Hepatocyte (in vitro differentiated cells): Measurements from ENCODE around the gene SNRPD2. TPM values are rescaled to one million over a fixed set of nuclear protein-coding genes. Genes with fewer than 3 reads are reported as not detected.

Experiments used
- DNase-seq: peaks from one replicate; pipeline ENCODE4 v3.0.0-alpha.2; 2016; ENCODE audit warnings: low spot score
- H2AFZ ChIP-seq: fragments of 200-600 bp; sonication (generic); 2 replicates; pipeline ENCODE4 v1.6.0; 2016; ENCODE audit warnings: antibody characterized with exemption, mild to moderate bottlenecking
- H3K27ac ChIP-seq: fragments of 200-600 bp; sonication (generic); 2 replicates; pipeline ENCODE4 v1.5.1; 2016; ENCODE audit warnings: mild to moderate bottlenecking
- H3K27me3 ChIP-seq: fragments of 200-600 bp; sonication (generic); 2 replicates; pipeline ENCODE4 v1.6.1; 2016
- H3K36me3 ChIP-seq: fragments of 200-600 bp; sonication (generic); replicated peaks from 2 replicates; pipeline ENCODE4 v1.5.1; 2016; ENCODE audit warnings: low read depth; ENCODE audit not compliant: insufficient read depth
- H3K4me1 ChIP-seq: fragments of 200-600 bp; sonication (generic); 2 replicates; pipeline ENCODE4 v1.5.1; 2016; ENCODE audit warnings: mild to moderate bottlenecking, moderate library complexity; ENCODE audit not compliant: insufficient read depth
- H3K4me2 ChIP-seq: fragments of 200-600 bp; sonication (generic); 2 replicates; pipeline ENCODE4 v1.6.0; 2016
- H3K4me3 ChIP-seq: fragments of 200-600 bp; sonication (generic); 2 replicates; pipeline ENCODE4 v1.5.1; 2016; ENCODE audit warnings: mild to moderate bottlenecking
- H3K79me2 ChIP-seq: fragments of 200-600 bp; sonication (generic); 2 replicates; pipeline ENCODE4 v1.6.0; 2017; ENCODE audit warnings: mild to moderate bottlenecking
- H3K9me2 ChIP-seq: fragments of 200-600 bp; sonication (generic); replicated peaks from 2 replicates; pipeline ENCODE4 v1.6.0; 2017; ENCODE audit warnings: mild to moderate bottlenecking; ENCODE audit not compliant: insufficient read depth
- H3K9me3 ChIP-seq: fragments of 200-600 bp; sonication (generic); 2 replicates; pipeline ENCODE4 v1.5.1; 2016; ENCODE audit warnings: low read depth, mild to moderate bottlenecking
- H4K20me1 ChIP-seq: fragments of 200-600 bp; sonication (generic); 2 replicates; pipeline ENCODE4 v1.6.0; 2016; ENCODE audit warnings: mild to moderate bottlenecking; ENCODE audit not compliant: insufficient read depth, poor library complexity, severe bottlenecking
- EZH2 ChIP-seq: fragments of 200-600 bp; sonication (generic); IDR thresholded peaks from 2 replicates; pipeline ENCODE4 v1.6.1; 2016; ENCODE audit warnings: antibody characterized with exemption, mild to moderate bottlenecking, borderline replicate concordance
- EZH2phosphoT487 ChIP-seq: fragments of 200-600 bp; sonication (generic); IDR thresholded peaks from one replicate; pipeline ENCODE4 v1.6.1; 2018; ENCODE audit warnings: antibody characterized with exemption, mild to moderate bottlenecking, low read depth, moderate library complexity; ENCODE audit not compliant: unreplicated experiment, severe bottlenecking
- WGBS: methylation state at CpG from one replicate; pipeline ENCODE4 v1.1.6; 2016; ENCODE audit warnings: low lambda C conversion rate; ENCODE audit errors: missing lambda C conversion rate; 5-methylcytosine and 5-hydroxymethylcytosine counted together
- polyA plus RNA-seq: library from polyadenylated mRNA; unstranded; fragments of >200 nt; fragmentation: Nextera tagmentation; extraction: Ambion mirVana; gene quantifications from 2 replicates; pipeline ENCODE4 v1.2.1, GENCODE V29; 2016
- total RNA-seq: library from RNA; depleted of rRNA; stranded (reverse); fragments of >200 nt; gene quantifications from 2 replicates; pipeline ENCODE4 v1.2.3, GENCODE V29; 2014
- TF ChIP-seq, protein P1 (sequence below): fragments of 200-600 bp; sonication (generic); IDR thresholded peaks from 2 replicates; pipeline ENCODE4 v1.5.1; 2016; ENCODE audit warnings: antibody characterized with exemption, mild to moderate bottlenecking; ENCODE audit not compliant: poor library complexity

SNRPD2 gene
- total and polyA plus RNA-seq, 2 experiments from 2014 or later, result 149 to 478 TPM

DNA sequence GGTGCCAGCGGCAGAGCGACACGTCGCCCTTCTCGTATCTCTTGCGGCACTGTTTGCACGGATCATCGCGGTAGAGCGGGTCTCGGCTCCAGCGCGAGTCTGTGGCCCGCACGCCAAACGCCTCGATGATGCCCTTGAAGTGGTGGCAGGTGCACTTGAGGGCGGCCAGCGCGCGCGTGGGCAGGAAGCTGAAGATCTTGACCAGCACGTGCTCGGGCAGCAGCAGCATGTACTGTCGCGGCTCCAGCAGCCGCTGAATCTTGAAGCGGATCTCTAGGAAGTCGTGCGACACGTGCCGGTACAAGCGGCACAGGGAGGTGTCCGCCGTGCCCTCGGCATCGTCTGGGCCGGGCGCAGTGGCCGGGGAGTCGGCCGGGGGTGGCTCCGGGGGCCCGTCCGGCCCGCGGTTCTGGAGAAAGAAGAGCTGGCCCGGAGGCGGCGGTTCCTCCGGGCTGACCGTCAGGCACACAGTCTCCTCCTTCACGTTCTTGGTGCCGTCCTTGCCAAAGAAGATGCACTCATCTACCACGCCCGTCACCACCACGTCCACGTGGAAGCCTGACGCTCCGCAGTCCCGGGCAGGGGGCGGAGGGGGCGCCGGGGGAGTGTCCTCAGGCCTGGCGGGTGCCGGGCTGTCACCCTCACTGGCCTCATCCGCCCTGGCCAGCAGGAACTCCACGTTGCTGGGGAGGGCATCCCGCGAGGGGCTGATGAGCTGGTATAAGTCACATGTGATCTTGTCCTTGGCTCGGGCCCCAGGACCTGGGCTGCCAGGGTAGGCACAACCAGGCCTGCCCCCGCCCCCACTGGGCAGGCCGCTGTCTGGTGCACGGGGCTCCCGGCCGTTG, 20.3 kb upstream of the SNRPD2 start:
- H3K79me2 ChIP-seq, result peaks cover 51% of the 10 kb centered on the region

GRCh38 chr19:45710356-45711130, 18.8 kb upstream of the SNRPD2 start:
- H3K4me1 ChIP-seq, result no peaks in the 10 kb centered on the region
- WGBS, result 88% methylated on average over 10 of the region's 10 CpGs
- no peak overlapping the region for H3K27ac ChIP-seq
- H3K36me3 ChIP-seq, result no peaks in the 10 kb centered on the region
- H3K27me3 ChIP-seq, result no peaks in the 10 kb centered on the region
- peaks cover 40% of the 10 kb centered on the region for H3K79me2 ChIP-seq
- H4K20me1 ChIP-seq, result no peaks in the 10 kb centered on the region
- DNase-seq, result no peak
- H3K9me3 ChIP-seq, result no peaks in the 10 kb centered on the region
- H2AFZ ChIP-seq, result no peak overlapping the region
- H3K4me3 ChIP-seq, result no peak overlapping the region
- H3K9me2 ChIP-seq, result no peaks in the 10 kb centered on the region
- TF ChIP-seq EZH2 (no peak), EZH2phosphoT487 (no peak)
- TF ChIP-seq, protein P1, sequence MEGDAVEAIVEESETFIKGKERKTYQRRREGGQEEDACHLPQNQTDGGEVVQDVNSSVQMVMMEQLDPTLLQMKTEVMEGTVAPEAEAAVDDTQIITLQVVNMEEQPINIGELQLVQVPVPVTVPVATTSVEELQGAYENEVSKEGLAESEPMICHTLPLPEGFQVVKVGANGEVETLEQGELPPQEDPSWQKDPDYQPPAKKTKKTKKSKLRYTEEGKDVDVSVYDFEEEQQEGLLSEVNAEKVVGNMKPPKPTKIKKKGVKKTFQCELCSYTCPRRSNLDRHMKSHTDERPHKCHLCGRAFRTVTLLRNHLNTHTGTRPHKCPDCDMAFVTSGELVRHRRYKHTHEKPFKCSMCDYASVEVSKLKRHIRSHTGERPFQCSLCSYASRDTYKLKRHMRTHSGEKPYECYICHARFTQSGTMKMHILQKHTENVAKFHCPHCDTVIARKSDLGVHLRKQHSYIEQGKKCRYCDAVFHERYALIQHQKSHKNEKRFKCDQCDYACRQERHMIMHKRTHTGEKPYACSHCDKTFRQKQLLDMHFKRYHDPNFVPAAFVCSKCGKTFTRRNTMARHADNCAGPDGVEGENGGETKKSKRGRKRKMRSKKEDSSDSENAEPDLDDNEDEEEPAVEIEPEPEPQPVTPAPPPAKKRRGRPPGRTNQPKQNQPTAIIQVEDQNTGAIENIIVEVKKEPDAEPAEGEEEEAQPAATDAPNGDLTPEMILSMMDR, result no peak
- H3K4me2 ChIP-seq, result no peak overlapping the region

More for the DNA sequence above, 20.3 kb upstream of the SNRPD2 start:
- H2AFZ ChIP-seq, result no peak overlapping the region
- no peaks in the 10 kb centered on the region for H3K27me3 ChIP-seq
- no peak for DNase-seq
- no peak overlapping the region for H3K27ac ChIP-seq
- WGBS, result 98% methylated on average over 59 of the region's 76 CpGs
- no peak overlapping the region for H3K4me3 ChIP-seq
- TF ChIP-seq, protein P1, result no peak
- TF ChIP-seq EZH2, result no peak
- H3K9me3 ChIP-seq, result no peaks in the 10 kb centered on the region
- no peaks in the 10 kb centered on the region for H4K20me1 ChIP-seq
- H3K4me1 ChIP-seq, result peaks cover 4% of the 10 kb centered on the region
- no peak overlapping the region for H3K4me2 ChIP-seq
- no peaks in the 10 kb centered on the region for H3K9me2 ChIP-seq
- H3K36me3 ChIP-seq, result no peaks in the 10 kb centered on the region

DNA sequence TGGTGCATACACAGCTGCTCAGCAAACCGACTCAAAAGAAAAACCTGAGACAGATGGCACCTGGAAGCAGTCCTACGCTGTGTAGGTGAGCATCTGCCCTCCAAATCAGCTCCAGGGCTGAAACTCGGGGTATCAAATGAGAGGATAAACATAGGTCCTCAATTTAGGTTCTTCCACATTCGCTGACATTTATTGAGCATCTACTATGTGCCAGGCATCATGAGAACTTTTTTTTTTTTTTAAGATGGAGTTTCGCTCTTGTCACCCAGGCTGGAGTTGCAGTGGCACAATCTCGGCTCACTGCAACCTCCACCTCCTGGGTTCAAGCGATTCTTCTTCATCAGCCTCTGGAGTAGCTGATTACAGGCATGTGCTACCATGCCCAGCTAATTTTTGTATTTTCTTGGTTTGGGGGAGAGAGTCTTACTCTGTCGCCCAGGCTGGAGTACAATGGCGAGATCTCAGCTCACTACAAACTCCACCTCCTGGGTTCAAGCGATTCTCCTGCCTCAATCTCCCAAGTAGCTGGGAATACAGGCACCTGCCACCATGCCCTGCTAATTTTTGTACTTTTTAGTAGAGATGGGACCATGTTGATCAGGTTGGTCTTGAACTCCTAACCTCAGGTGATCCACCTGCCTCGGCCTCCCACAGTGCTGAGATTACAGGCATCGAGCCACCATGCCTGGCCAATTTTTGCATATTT, 14.1 kb upstream of the SNRPD2 start:
- no peak for DNase-seq
- TF ChIP-seq, protein P1, result no peak
- TF ChIP-seq EZH2 (no peak), EZH2phosphoT487 (no peak)
- Histone ChIP-seq H3K9me2 (no peaks in the 10 kb centered on the region), H3K79me2 (peaks cover 8% of the 10 kb centered on the region), H3K27me3 (no peaks in the 10 kb centered on the region), H3K4me2 (no peak overlapping the region), H4K20me1 (no peaks in the 10 kb centered on the region), H3K4me1 (no peaks in the 10 kb centered on the region), H3K4me3 (no peak overlapping the region), H3K27ac (no peak overlapping the region), H3K9me3 (no peaks in the 10 kb centered on the region), H2AFZ (no peak overlapping the region), H3K36me3 (no peaks in the 10 kb centered on the region)
- WGBS, result 97% methylated on average over 12 of the region's 12 CpGs
